Panc1 (cell line): ENCODE results near the gene GPS1.
A peak's percentile ranks its signal among the peaks of the same experiment; 100 is the strongest.

Experiments used
- POLR2AphosphoS5 ChIP-seq: IDR thresholded peaks from 2 replicates; pipeline ENCODE4 v1.6.1; 2012; ENCODE audit warnings: mild to moderate bottlenecking, low read depth, low read length, moderate library complexity
- SIN3A ChIP-seq: IDR thresholded peaks from 2 replicates; pipeline ENCODE4 v1.6.1; 2012; ENCODE audit warnings: low read depth, mild to moderate bottlenecking, low read length, moderate library complexity, borderline replicate concordance; ENCODE audit not compliant: insufficient read depth
- TF ChIP-seq, protein P1 (sequence below): fragments of 450-650 bp; IDR thresholded peaks from 2 replicates; pipeline ENCODE4 v1.5.1; 2017; ENCODE audit warnings: mild to moderate bottlenecking

- no peak for TF ChIP-seq SIN3A
- TF ChIP-seq POLR2AphosphoS5: peak; percentile 61; the same call in 1 of the 2 replicates
- TF ChIP-seq, protein P1, sequence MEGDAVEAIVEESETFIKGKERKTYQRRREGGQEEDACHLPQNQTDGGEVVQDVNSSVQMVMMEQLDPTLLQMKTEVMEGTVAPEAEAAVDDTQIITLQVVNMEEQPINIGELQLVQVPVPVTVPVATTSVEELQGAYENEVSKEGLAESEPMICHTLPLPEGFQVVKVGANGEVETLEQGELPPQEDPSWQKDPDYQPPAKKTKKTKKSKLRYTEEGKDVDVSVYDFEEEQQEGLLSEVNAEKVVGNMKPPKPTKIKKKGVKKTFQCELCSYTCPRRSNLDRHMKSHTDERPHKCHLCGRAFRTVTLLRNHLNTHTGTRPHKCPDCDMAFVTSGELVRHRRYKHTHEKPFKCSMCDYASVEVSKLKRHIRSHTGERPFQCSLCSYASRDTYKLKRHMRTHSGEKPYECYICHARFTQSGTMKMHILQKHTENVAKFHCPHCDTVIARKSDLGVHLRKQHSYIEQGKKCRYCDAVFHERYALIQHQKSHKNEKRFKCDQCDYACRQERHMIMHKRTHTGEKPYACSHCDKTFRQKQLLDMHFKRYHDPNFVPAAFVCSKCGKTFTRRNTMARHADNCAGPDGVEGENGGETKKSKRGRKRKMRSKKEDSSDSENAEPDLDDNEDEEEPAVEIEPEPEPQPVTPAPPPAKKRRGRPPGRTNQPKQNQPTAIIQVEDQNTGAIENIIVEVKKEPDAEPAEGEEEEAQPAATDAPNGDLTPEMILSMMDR: no peak
Measured at GRCh38 chr17:82065638-82066303, 14.1 kb downstream of the GPS1 start, which contains the start of gene DUS1L.
